ENCODE measurements around the gene CADM1. TPM values are rescaled to one million over a fixed set of nuclear protein-coding genes. Genes with fewer than 3 reads are reported as not detected.

CADM1 gene
- total and polyA plus RNA-seq, 2 donors (not counting 3 experiments of a cell fraction or from before 2014, with no cell fraction given) = 0.52 to 2.6 TPM

GRCh38 chr11:115409116-115409670, 95.0 kb downstream of the CADM1 start:
- ChIA-PET CTCF (no interaction called here), POLR2A (no interaction called here)
- no TSS peak for BruUV-seq (replicated peaks)
- H3K79me2 ChIP-seq (ENCODE audit: control insufficient read depth, insufficient read depth, low read length) = no peaks in the 10 kb centered on the region
- H3K36me3 ChIP-seq (ENCODE audit: control insufficient read depth in 2 of 2, extremely low read depth in 1 of 2, insufficient read depth in 2 of 2, low read length in 2 of 2) = no peaks in the 10 kb centered on the region
- H4K20me1 ChIP-seq (replicated peaks; ENCODE audit: control insufficient read depth, extremely low read depth, insufficient read depth, low read length) = no peaks in the 10 kb centered on the region
- dilution Hi-C loops (cut with MboI; ENCODE audit: extremely low pct_ligation_motif_present, low sequenced_read_pairs) (no loop called here), intact Hi-C loops (cut with micrococcal nuclease) (no loop called here)
- TF ChIP-seq GATA2 (IDR thresholded peaks at IDR 0.05; ENCODE audit: insufficient read depth, insufficient read length, low read depth, low read length) = no peak
- TF ChIP-seq EZH2 (IDR thresholded peaks at IDR 0.05; ENCODE audit: borderline replicate concordance, low read depth, low read length, severe bottlenecking) = no peak
- TF ChIP-seq JUN (IDR thresholded peaks at IDR 0.05; ENCODE audit: borderline replicate concordance, insufficient read depth, insufficient read length, low read depth) = no peak
- TF ChIP-seq MAX (IDR thresholded peaks at IDR 0.05; ENCODE audit: insufficient read depth, insufficient read length) = no peak
- TF ChIP-seq POLR2AphosphoS5 (IDR thresholded peaks at IDR 0.05; ENCODE audit: insufficient read depth, low read depth, low read length) = no peak
- no peak for TF ChIP-seq FOS (IDR thresholded peaks at IDR 0.05; ENCODE audit: borderline replicate concordance, insufficient read depth, low read length)
- no peak for TF ChIP-seq POLR2A (IDR thresholded peaks at IDR 0.05; ENCODE audit: low read depth, low read length)
- no peak for TF ChIP-seq MYC (IDR thresholded peaks at IDR 0.05; ENCODE audit: low read depth, low read length)
- TF ChIP-seq CTCF (IDR thresholded peaks at IDR 0.05; ENCODE audit: extremely low read depth in 1 of 2, insufficient read depth in 1 of 2, low read depth in 1 of 2, low read length in 2 of 2) = no peak
- FAIRE-seq (no peak), DNase-seq (ENCODE audit: low read depth, low spot score) (no peak)
- no peak overlapping the region for H3K4me3 ChIP-seq (replicated peaks in 1 of 3; ENCODE audit: insufficient read depth in 1 of 3, low read depth in 1 of 3, low read length in 3 of 3)
- H3K27me3 ChIP-seq (ENCODE audit: control insufficient read depth in 2 of 2, insufficient read depth in 2 of 2, low read length in 2 of 2) = no peaks in the 10 kb centered on the region
- no peaks in the 10 kb centered on the region for H3K9me3 ChIP-seq (replicated peaks; ENCODE audit: control insufficient read depth, insufficient read depth, low read length)
- H3K9me1 ChIP-seq (replicated peaks; ENCODE audit: control insufficient read depth, extremely low read depth, insufficient read depth, low read length) = no peaks in the 10 kb centered on the region
- H3K4me1 ChIP-seq (ENCODE audit: control insufficient read depth, extremely low read depth, insufficient read depth, low read length) = no peaks in the 10 kb centered on the region
- no peak overlapping the region for H3K9ac ChIP-seq (replicated peaks; ENCODE audit: extremely low read depth, insufficient read depth, low read length)
- no peak overlapping the region for H3K27ac ChIP-seq (ENCODE audit: insufficient read depth, low read depth, low read length)
- H3K4me2 ChIP-seq (ENCODE audit: insufficient read depth, low read length) = no peak overlapping the region
- H2AFZ ChIP-seq (ENCODE audit: low read depth, low read length) = no peak overlapping the region
